ENCODE measurements around the gene MT1A. TPM values are rescaled to one million over a fixed set of nuclear protein-coding genes. Genes with fewer than 3 reads are reported as not detected.

The MT1A gene
- total RNA-seq, 1 experiment from 2014 or later, result 23.5 TPM

DNA sequence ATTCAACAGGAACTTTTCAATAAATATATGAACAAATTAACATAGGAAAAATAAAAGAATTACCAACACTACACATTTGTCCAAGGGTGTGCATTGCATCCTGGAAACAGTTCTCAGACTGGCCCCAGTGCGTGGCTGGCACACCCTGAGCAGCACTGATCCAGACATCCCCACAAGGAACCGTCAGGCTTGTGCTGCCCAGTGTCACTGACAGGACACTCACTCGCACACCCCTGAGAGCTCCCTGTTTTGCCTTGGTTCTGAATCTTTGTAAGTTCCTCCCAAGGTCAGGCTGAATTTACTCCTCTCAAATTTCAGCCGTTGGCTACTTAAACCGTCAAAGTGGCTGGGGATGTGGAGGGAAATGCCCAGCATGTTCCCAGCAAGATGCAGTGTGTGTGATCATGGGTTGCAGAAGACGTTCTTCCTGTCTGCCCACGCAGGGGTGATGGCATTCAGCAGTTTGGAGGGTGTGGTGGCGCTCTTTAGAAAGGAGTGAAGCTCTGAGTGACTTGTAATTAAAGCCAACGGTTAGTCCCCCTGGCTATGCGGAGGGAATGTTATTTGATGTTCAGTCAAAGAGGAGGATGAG lies 28.4 kb upstream of the MT1A start:
- no peak overlapping the region for H2AFZ ChIP-seq

DNA sequence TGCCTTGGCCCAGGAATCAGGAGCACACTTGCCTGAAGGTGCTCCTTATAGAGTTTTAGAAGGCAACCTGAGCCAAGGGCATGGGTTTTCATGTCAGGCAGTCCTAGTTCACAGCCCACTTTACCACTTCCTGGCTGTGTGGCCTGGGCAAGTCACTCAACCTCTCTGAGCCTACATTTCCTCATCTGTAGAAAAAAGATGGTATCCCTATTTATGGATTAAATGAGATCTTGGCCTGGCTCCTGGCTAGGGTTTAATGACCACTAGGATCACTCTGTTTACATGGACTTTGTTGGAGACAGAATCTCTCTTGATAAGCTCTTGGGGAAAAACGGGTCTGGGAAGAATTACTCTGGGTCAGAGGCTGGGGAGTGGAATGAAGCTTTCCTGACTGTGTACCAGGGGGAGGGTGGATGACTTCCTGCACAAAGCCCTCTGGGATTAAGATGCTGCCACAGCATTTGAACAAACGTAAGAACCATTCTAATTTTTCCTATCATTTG lies 27.8 kb upstream of the MT1A start:
- CTCF ChIA-PET, result interaction anchor here (0.5 to 1.3 kb wide), 2 partner anchors 33 to 89 kb away, joined by 3 to 4 read pairs; no protein-coding TSS in a partner anchor
- peak overlapping the region; percentile 90; the same call in 1 of the 2 replicates for H3K4me3 ChIP-seq
- no peaks in the 10 kb centered on the region; the same call in 1 of the 2 replicates for H3K79me2 ChIP-seq (ENCODE audit: low read depth)
- H3K9me3 ChIP-seq (ENCODE audit: insufficient read depth, low read depth), result no peaks in the 10 kb centered on the region
- no peaks in the 10 kb centered on the region for H3K9me2 ChIP-seq (ENCODE audit: insufficient read depth)
- no peaks in the 10 kb centered on the region for H4K20me1 ChIP-seq (ENCODE audit: insufficient read depth)
- peaks cover 96% of the 10 kb centered on the region for H3K4me1 ChIP-seq (replicated peaks; ENCODE audit: insufficient read depth)
- H2AFZ ChIP-seq, result no peak overlapping the region
- BruUV-seq (replicated peaks), result no TSS peak
- TF ChIP-seq EZH2 (IDR thresholded peaks at IDR 0.05; ENCODE audit: low read depth), result no peak
- TF ChIP-seq, protein P1, sequence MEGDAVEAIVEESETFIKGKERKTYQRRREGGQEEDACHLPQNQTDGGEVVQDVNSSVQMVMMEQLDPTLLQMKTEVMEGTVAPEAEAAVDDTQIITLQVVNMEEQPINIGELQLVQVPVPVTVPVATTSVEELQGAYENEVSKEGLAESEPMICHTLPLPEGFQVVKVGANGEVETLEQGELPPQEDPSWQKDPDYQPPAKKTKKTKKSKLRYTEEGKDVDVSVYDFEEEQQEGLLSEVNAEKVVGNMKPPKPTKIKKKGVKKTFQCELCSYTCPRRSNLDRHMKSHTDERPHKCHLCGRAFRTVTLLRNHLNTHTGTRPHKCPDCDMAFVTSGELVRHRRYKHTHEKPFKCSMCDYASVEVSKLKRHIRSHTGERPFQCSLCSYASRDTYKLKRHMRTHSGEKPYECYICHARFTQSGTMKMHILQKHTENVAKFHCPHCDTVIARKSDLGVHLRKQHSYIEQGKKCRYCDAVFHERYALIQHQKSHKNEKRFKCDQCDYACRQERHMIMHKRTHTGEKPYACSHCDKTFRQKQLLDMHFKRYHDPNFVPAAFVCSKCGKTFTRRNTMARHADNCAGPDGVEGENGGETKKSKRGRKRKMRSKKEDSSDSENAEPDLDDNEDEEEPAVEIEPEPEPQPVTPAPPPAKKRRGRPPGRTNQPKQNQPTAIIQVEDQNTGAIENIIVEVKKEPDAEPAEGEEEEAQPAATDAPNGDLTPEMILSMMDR (conservative IDR thresholded peaks at IDR 0.05), result no peak
- no peak for DNase-seq
- peaks cover 65% of the 10 kb centered on the region for H3F3A ChIP-seq (ENCODE audit: insufficient read depth, low read depth)
- no peaks in the 10 kb centered on the region for H3K27me3 ChIP-seq (ENCODE audit: insufficient read depth, low read depth)
- intact Hi-C loops (cut with micrococcal nuclease; ENCODE audit: unreplicated experiment), result no loop called here
- H3K4me2 ChIP-seq, result peak overlapping the region; percentile 90
- no peaks in the 10 kb centered on the region for H3K36me3 ChIP-seq (ENCODE audit: low read depth)
- POLR2A ChIA-PET (ENCODE audit: unreplicated experiment), result interaction anchor here (0.6 to 1.5 kb wide), 2 partner anchors 39 to 372 kb away, joined by 3 to 9 read pairs; no protein-coding TSS in a partner anchor
- peak overlapping the region; percentile 73 for H3K27ac ChIP-seq

More for the DNA sequence above, 28.4 kb upstream of the MT1A start:
- Histone ChIP-seq H3K79me2 (ENCODE audit: low read depth) (no peaks in the 10 kb centered on the region; the same call in 1 of the 2 replicates), H3K9me2 (ENCODE audit: insufficient read depth) (no peaks in the 10 kb centered on the region), H3K4me1 (replicated peaks; ENCODE audit: insufficient read depth) (peaks cover 96% of the 10 kb centered on the region), H3K27ac (peak overlapping the region; percentile 73), H3K9me3 (ENCODE audit: insufficient read depth, low read depth) (no peaks in the 10 kb centered on the region), H3F3A (ENCODE audit: insufficient read depth, low read depth) (peaks cover 65% of the 10 kb centered on the region), H3K4me2 (peak overlapping the region; percentile 90), H3K27me3 (ENCODE audit: insufficient read depth, low read depth) (no peaks in the 10 kb centered on the region), H3K36me3 (ENCODE audit: low read depth) (no peaks in the 10 kb centered on the region), H4K20me1 (ENCODE audit: insufficient read depth) (no peaks in the 10 kb centered on the region), H3K4me3 (peak overlapping the region; percentile 90; the same call in 1 of the 2 replicates)
- intact Hi-C loops (cut with micrococcal nuclease; ENCODE audit: unreplicated experiment), result no loop called here
- CTCF ChIA-PET, result no interaction called here
- DNase-seq, result peak; percentile 55 to 72
- TF ChIP-seq EZH2 (IDR thresholded peaks at IDR 0.05; ENCODE audit: low read depth), result no peak
- TF ChIP-seq, protein P1 (conservative IDR thresholded peaks at IDR 0.05), result no peak
- POLR2A ChIA-PET (ENCODE audit: unreplicated experiment), result interaction anchor here (0.6 to 1.5 kb wide), 2 partner anchors 39 to 88 kb away, joined by 4 to 9 read pairs; no protein-coding TSS in a partner anchor
- BruUV-seq (replicated peaks), result no TSS peak

DNA sequence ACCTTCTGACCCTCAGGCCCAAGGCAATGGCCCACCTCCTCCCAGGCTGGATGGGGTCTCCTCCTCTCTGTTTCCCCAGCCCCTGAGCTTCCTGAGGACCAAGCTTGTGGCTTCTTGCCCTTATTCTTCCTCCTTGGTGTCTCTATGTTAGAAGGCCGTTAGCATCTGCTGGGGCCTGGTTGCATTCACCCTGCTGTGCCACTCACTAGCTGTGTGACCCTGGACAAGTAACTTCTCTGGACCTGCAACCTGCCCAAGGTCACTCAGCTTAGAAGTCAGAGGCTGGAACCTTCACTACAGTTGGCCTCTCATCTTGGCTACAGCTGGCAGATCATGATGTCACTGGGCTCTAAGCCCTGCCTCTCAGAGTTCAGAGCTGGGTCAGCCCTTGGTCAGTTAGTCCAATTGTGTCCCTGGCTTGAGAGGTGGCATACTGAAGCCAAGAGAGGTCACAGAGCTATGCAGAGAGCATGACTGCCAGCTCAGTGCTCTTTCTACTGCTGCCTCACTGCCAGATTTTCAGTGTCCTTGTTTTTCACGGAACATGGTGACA lies 27.1 kb upstream of the MT1A start:
- Histone ChIP-seq H2AFZ (no peak overlapping the region), H3K27me3 (ENCODE audit: insufficient read depth, low read depth) (no peaks in the 10 kb centered on the region), H3F3A (ENCODE audit: insufficient read depth, low read depth) (peaks cover 59% of the 10 kb centered on the region), H3K4me1 (replicated peaks; ENCODE audit: insufficient read depth) (peaks cover 92% of the 10 kb centered on the region), H3K4me2 (peak overlapping the region; percentile 90), H3K27ac (peak overlapping the region; percentile 73), H3K9me2 (ENCODE audit: insufficient read depth) (no peaks in the 10 kb centered on the region), H3K4me3 (no peak overlapping the region), H3K79me2 (ENCODE audit: low read depth) (no peaks in the 10 kb centered on the region; the same call in 1 of the 2 replicates), H3K9me3 (ENCODE audit: insufficient read depth, low read depth) (no peaks in the 10 kb centered on the region), H4K20me1 (ENCODE audit: insufficient read depth) (no peaks in the 10 kb centered on the region), H3K36me3 (ENCODE audit: low read depth) (no peaks in the 10 kb centered on the region)
- ChIA-PET POLR2A (ENCODE audit: unreplicated experiment) (interaction anchor here (0.6 to 1.5 kb wide), 2 partner anchors 38 to 372 kb away, joined by 3 to 9 read pairs; no protein-coding TSS in a partner anchor), CTCF (interaction anchor here (0.5 to 1.3 kb wide), 2 partner anchors 32 to 89 kb away, joined by 3 to 4 read pairs; no protein-coding TSS in a partner anchor)
- BruUV-seq (replicated peaks), result no TSS peak
- TF ChIP-seq, protein P1 (conservative IDR thresholded peaks at IDR 0.05), result no peak
- no peak for TF ChIP-seq EZH2 (IDR thresholded peaks at IDR 0.05; ENCODE audit: low read depth)
- peak in 1 of 2 experiments; percentile 75 for DNase-seq
- intact Hi-C loops (cut with micrococcal nuclease; ENCODE audit: unreplicated experiment), result no loop called here

All from PC-9 (cell line).